Loucy (cell line): ENCODE data around the gene H2AZ2.

Source experiments
- H2AFZ ChIP-seq: fragments of 200-600 bp; sonication (generic); 2 replicates; pipeline ENCODE4 v1.6.0; 2016; ENCODE audit warnings: antibody characterized with exemption, mild to moderate bottlenecking, low read length, moderate library complexity
- H3F3A ChIP-seq: fragments of 200-600 bp; 2 replicates; pipeline ENCODE4 v1.6.0; 2016; ENCODE audit warnings: antibody characterized with exemption, low read depth, mild to moderate bottlenecking
- H3K27me3 ChIP-seq: fragments of 200-600 bp; sonication (generic); 2 replicates; pipeline ENCODE4 v1.6.1; 2014; ENCODE audit warnings: low read length, mild to moderate bottlenecking; ENCODE audit not compliant: insufficient read depth, poor library complexity, severe bottlenecking
- H3K36me3 ChIP-seq: fragments of 200-600 bp; sonication (generic); 2 replicates; pipeline ENCODE4 v1.6.1; 2016; ENCODE audit warnings: low read length; ENCODE audit not compliant: insufficient read depth
- H3K4me1 ChIP-seq: fragments of 200-600 bp; sonication (generic); 2 replicates; pipeline ENCODE4 v1.5.1; 2014; ENCODE audit warnings: low read length, mild to moderate bottlenecking; ENCODE audit not compliant: insufficient read depth, poor library complexity, severe bottlenecking
- H3K4me2 ChIP-seq: fragments of 200-600 bp; sonication (generic); 2 replicates; pipeline ENCODE4 v1.6.0; 2014; ENCODE audit warnings: antibody characterized with exemption, low read length, low read depth, mild to moderate bottlenecking; ENCODE audit not compliant: poor library complexity, severe bottlenecking
- H3K4me3 ChIP-seq: fragments of 200-600 bp; sonication (generic); 2 replicates; pipeline ENCODE4 v1.5.1; 2014; ENCODE audit warnings: low read length, mild to moderate bottlenecking, mixed read lengths; ENCODE audit not compliant: poor library complexity, severe bottlenecking
- H3K79me2 ChIP-seq: fragments of 200-600 bp; sonication (generic); 2 replicates; pipeline ENCODE4 v1.6.1; 2014; ENCODE audit warnings: low read length; ENCODE audit not compliant: insufficient read depth
- H3K9ac ChIP-seq: fragments of 200-600 bp; sonication (generic); 2 replicates; pipeline ENCODE4 v1.6.0; 2014; ENCODE audit warnings: mild to moderate bottlenecking, low read depth, low read length, moderate library complexity; ENCODE audit not compliant: poor library complexity, severe bottlenecking
- H3K9me2 ChIP-seq: fragments of 200-600 bp; sonication (generic); replicated peaks from 2 replicates; pipeline ENCODE4 v1.6.1; 2016; ENCODE audit warnings: low read depth, low read length, mixed read lengths
- H3K9me3 ChIP-seq: fragments of 200-600 bp; sonication (generic); 2 replicates; pipeline ENCODE4 v1.6.1; 2014; ENCODE audit warnings: mild to moderate bottlenecking, antibody characterized with exemption, low read length, low read depth; ENCODE audit not compliant: insufficient read depth
- H4K20me1 ChIP-seq: fragments of 200-600 bp; sonication (generic); 2 replicates; pipeline ENCODE4 v1.6.0; 2014; ENCODE audit warnings: antibody characterized with exemption, low read length, mild to moderate bottlenecking; ENCODE audit not compliant: insufficient read depth, poor library complexity, severe bottlenecking
- CTCF ChIP-seq: fragments of 200-600 bp; sonication (generic); conservative IDR thresholded peaks from 2 replicates; pipeline ENCODE4 v1.5.1; 2014; ENCODE audit warnings: mild to moderate bottlenecking, antibody characterized with exemption, low read length
- EZH2phosphoT487 ChIP-seq: fragments of 200-600 bp; IDR thresholded peaks from 2 replicates; pipeline ENCODE4 v1.6.1; 2018; ENCODE audit warnings: antibody characterized with exemption, mild to moderate bottlenecking, moderate library complexity, borderline replicate concordance

H2AZ2 gene

GRCh38 chr7:44849885-44850544 lies 2.1 kb upstream of the H2AZ2 start:
- Histone ChIP-seq H3K4me1 (peaks cover 27% of the 10 kb centered on the region), H3K79me2 (peaks cover 42% of the 10 kb centered on the region), H3K4me2 (peak overlapping the region; percentile 91), H3K4me3 (peak overlapping the region; percentile 89), H3K36me3 (no peaks in the 10 kb centered on the region), H3K27me3 (no peaks in the 10 kb centered on the region), H2AFZ (no peak overlapping the region), H4K20me1 (peaks cover 20% of the 10 kb centered on the region), H3K9ac (peak overlapping the region; percentile 96), H3F3A (peaks cover 15% of the 10 kb centered on the region), H3K9me2 (no peaks in the 10 kb centered on the region), H3K9me3 (no peaks in the 10 kb centered on the region)
- TF ChIP-seq CTCF = no peak
- TF ChIP-seq EZH2phosphoT487 = no peak

- peaks cover 15% of the 10 kb centered on the region for H3F3A ChIP-seq
- H3K36me3 ChIP-seq = no peaks in the 10 kb centered on the region
- H4K20me1 ChIP-seq = peaks cover 26% of the 10 kb centered on the region
- H3K9ac ChIP-seq = peak overlapping the region; percentile 96
- TF ChIP-seq EZH2phosphoT487 = no peak
- no peak for TF ChIP-seq CTCF
- no peaks in the 10 kb centered on the region for H3K9me2 ChIP-seq
- peak overlapping the region; percentile 89 for H3K4me3 ChIP-seq
- no peaks in the 10 kb centered on the region for H3K9me3 ChIP-seq
- peaks cover 49% of the 10 kb centered on the region for H3K79me2 ChIP-seq
- peaks cover 34% of the 10 kb centered on the region for H3K4me1 ChIP-seq
- peak overlapping the region; percentile 91 for H3K4me2 ChIP-seq
- no peaks in the 10 kb centered on the region for H3K27me3 ChIP-seq
- H2AFZ ChIP-seq = no peak overlapping the region
Observed at GRCh38 chr7:44849259-44849884, 1.5 kb upstream of the H2AZ2 start.

GRCh38 chr7:44847509-44847919 lies 373 bp downstream of the H2AZ2 start:
- Histone ChIP-seq H2AFZ (no peak overlapping the region; the same call in 1 of the 2 replicates), H3K27me3 (no peaks in the 10 kb centered on the region), H4K20me1 (peaks cover 43% of the 10 kb centered on the region), H3K9me2 (no peaks in the 10 kb centered on the region), H3K4me3 (peak overlapping the region; percentile 85), H3K4me1 (peaks cover 42% of the 10 kb centered on the region), H3K79me2 (peaks cover 67% of the 10 kb centered on the region), H3K9ac (peak overlapping the region; percentile 88), H3F3A (peaks cover 15% of the 10 kb centered on the region), H3K36me3 (peaks cover 3% of the 10 kb centered on the region; the same call in 1 of the 2 replicates), H3K4me2 (peak overlapping the region; percentile 92), H3K9me3 (no peaks in the 10 kb centered on the region)
- TF ChIP-seq EZH2phosphoT487 (no peak), CTCF (peak; percentile 68)
